Measurements from ENCODE around the gene FAM13A.
"Not testable (repeated sequence)": the region's sequence is repeated elsewhere in the genome, so short reads cannot be mapped to it uniquely, and the experiment has no call there.

Gene FAM13A

GRCh38 chr4:89021062-89021461, 35.9 kb downstream of the FAM13A start:
- TF ChIP-seq CTCF (IDR thresholded peaks at IDR 0.05; ENCODE audit: low read depth, low read length, missing control alignments) = no peak
- in situ Hi-C loops (cut with HindIII; ENCODE audit: low sequenced_read_pairs) = loop anchor here (25.0 kb wide), 2 partner anchors 209 to 309 kb away; no protein-coding TSS in a partner anchor
- no peak overlapping the region for H3K4me3 ChIP-seq (ENCODE audit: low read depth, low read length)
- no peak for DNase-seq (ENCODE audit: low read depth)

- in situ Hi-C loops (cut with HindIII; ENCODE audit: low sequenced_read_pairs) = loop anchor here (25.0 kb wide), 2 partner anchors 203 to 303 kb away; no protein-coding TSS in a partner anchor
- DNase-seq (ENCODE audit: low read depth) = not testable (repeated sequence)
Observed at GRCh38 chr4:89014897-89015296, 42.1 kb downstream of the FAM13A start.

GRCh38 chr4:89009761-89010369, 47.1 kb downstream of the FAM13A start:
- TF ChIP-seq CTCF (IDR thresholded peaks at IDR 0.05; ENCODE audit: low read depth, low read length, missing control alignments) = no peak

More at GRCh38 chr4:89014897-89015296, 42.1 kb downstream of the FAM13A start:
- not testable (repeated sequence) for H3K4me3 ChIP-seq (ENCODE audit: low read depth, low read length)

DNA sequence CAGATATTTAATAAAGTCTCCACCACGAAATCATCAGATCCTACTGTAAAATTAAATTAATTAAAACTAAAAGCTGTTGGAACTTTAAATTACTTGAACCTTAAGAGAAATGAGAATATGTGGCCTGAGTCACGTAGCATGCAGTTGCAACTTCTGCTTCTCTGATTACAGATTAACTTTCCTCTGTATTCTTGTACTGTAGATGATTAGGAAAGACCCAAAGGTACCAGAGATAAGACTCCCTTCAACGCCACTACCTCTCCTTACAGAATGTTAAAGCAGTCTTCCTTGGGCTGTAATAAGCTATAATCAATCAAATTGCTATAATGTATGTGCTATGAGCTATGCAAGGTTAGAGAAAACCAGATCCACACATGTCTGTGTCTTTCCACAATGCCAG, 47.9 kb downstream of the FAM13A start:
- in situ Hi-C loops (cut with HindIII; ENCODE audit: low sequenced_read_pairs) = loop anchor here (25.0 kb wide), 2 partner anchors 197 to 297 kb away; no protein-coding TSS in a partner anchor
- TF ChIP-seq CTCF (IDR thresholded peaks at IDR 0.05; ENCODE audit: low read depth, low read length, missing control alignments) = no peak
- DNase-seq (ENCODE audit: low read depth) = no peak
- no peak overlapping the region for H3K4me3 ChIP-seq (ENCODE audit: low read depth, low read length)

More at GRCh38 chr4:89009761-89010369, 47.1 kb downstream of the FAM13A start:
- no peak overlapping the region for H3K4me3 ChIP-seq (ENCODE audit: low read depth, low read length)
- in situ Hi-C loops (cut with HindIII; ENCODE audit: low sequenced_read_pairs) = loop anchor here (25.0 kb wide), 2 partner anchors 198 to 298 kb away; no protein-coding TSS in a partner anchor
- no peak for DNase-seq (ENCODE audit: low read depth)

DNA sequence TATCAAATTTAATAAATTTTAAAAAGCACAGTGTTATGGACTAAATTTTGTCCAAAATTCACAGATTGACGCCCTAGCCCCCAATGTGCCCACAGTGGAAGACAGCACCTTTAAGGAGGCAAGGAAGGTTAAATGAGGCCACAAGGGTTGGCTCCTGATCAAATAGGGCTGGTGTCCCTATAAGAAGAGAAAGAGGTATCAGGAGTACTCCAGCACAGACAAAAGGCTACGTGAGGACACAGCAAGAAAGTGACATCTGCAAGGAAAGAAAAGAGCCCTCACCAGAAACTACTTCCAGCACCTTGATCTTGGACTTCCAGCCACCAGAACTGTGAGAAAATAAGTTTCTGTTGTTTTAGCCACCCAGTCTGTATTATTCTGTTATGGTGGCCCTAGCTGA, 48.8 kb downstream of the FAM13A start:
- no peak for TF ChIP-seq CTCF (IDR thresholded peaks at IDR 0.05; ENCODE audit: low read depth, low read length, missing control alignments)
- in situ Hi-C loops (cut with HindIII; ENCODE audit: low sequenced_read_pairs) = loop anchor here (25.0 kb wide), 2 partner anchors 196 to 296 kb away; no protein-coding TSS in a partner anchor

GRCh38 chr4:89007338-89007939, 49.5 kb downstream of the FAM13A start:
- no peak for DNase-seq (ENCODE audit: low read depth)
- in situ Hi-C loops (cut with HindIII; ENCODE audit: low sequenced_read_pairs) = loop anchor here (25.0 kb wide), 2 partner anchors 195 to 295 kb away; no protein-coding TSS in a partner anchor
- no peak for TF ChIP-seq CTCF (IDR thresholded peaks at IDR 0.05; ENCODE audit: low read depth, low read length, missing control alignments)
- H3K4me3 ChIP-seq (ENCODE audit: low read depth, low read length) = no peak overlapping the region

More for the DNA sequence above, 48.8 kb downstream of the FAM13A start:
- DNase-seq (ENCODE audit: low read depth) = no peak
- H3K4me3 ChIP-seq (ENCODE audit: low read depth, low read length) = no peak overlapping the region

DNA sequence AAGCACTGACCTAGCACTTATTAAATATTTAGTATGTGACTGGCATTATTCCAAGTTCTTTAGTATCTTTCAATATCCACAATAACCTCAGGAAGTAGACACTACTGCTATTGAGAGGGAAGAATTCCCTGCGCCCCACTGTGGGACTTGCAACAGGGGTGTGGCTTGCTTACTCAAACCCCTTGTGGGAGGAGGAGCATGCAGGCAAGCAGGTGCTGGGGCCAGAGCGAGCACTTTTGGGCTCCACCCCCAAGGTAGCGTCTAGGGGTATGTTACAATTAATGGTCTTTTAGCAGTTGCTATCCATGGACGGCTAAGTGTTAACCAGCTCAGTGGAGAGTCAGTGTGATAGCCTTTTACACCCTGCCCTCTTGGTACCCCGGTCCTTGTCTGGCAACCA, 50.7 kb downstream of the FAM13A start:
- no peak for TF ChIP-seq CTCF (IDR thresholded peaks at IDR 0.05; ENCODE audit: low read depth, low read length, missing control alignments)
- in situ Hi-C loops (cut with HindIII; ENCODE audit: low sequenced_read_pairs) = loop anchor here (25.0 kb wide), 2 partner anchors 194 to 294 kb away; no protein-coding TSS in a partner anchor
- H3K4me3 ChIP-seq (ENCODE audit: low read depth, low read length) = no peak overlapping the region
- DNase-seq (ENCODE audit: low read depth) = no peak

GRCh38 chr4:89005066-89005465, 51.9 kb downstream of the FAM13A start:
- DNase-seq (ENCODE audit: low read depth); H3K4me3 ChIP-seq (ENCODE audit: low read depth, low read length): not testable (repeated sequence)
- in situ Hi-C loops (cut with HindIII; ENCODE audit: low sequenced_read_pairs) = loop anchor here (25.0 kb wide), 2 partner anchors 193 to 293 kb away; no protein-coding TSS in a partner anchor

Measured in astrocyte of the cerebellum (primary cell).